Lower lobe of right lung (tissue), 2 donors: Measurements from ENCODE around the gene XYLT1. TPM values are rescaled to one million over a fixed set of nuclear protein-coding genes. Genes with fewer than 3 reads are reported as not detected.

Experiments
- ATAC-seq, 2 donors: fragments of 200-7000 bp; cut with Tn5 transposase; one replicate each; pipeline ENCODE4 v1.9.1; 2020 to 2022; ENCODE audit warnings: mild to moderate bottlenecking in 2 of 2, moderate library complexity in 2 of 2
- DNase-seq: peaks from one replicate; pipeline ENCODE4 v3.0.0-alpha.2; 2020
- H3K27ac ChIP-seq: fragments of 200-600 bp; one replicate; pipeline ENCODE4 v1.8.0; 2022
- H3K27me3 ChIP-seq: fragments of 200-600 bp; one replicate; pipeline ENCODE4 v1.8.0; 2022; ENCODE audit warnings: low read depth
- H3K36me3 ChIP-seq: fragments of 200-600 bp; one replicate; pipeline ENCODE4 v1.8.0; 2022; ENCODE audit warnings: mild to moderate bottlenecking
- H3K4me1 ChIP-seq: fragments of 200-600 bp; one replicate; pipeline ENCODE4 v1.8.0; 2022
- H3K4me3 ChIP-seq: fragments of 200-600 bp; one replicate; pipeline ENCODE4 v1.8.0; 2022; ENCODE audit warnings: mild to moderate bottlenecking
- H3K9me3 ChIP-seq: fragments of 200-600 bp; one replicate; pipeline ENCODE4 v1.8.0; 2022
- CTCF ChIP-seq: fragments of 200-600 bp; IDR thresholded peaks from one replicate; pipeline ENCODE4 v1.8.0; 2022; ENCODE audit warnings: antibody characterized with exemption, mild to moderate bottlenecking
- intact Hi-C: fragments of 100-400 bp; cut with DNase I; formaldehyde crosslinking; loops from one replicate; pipeline ENCODE4 v1.11.0; 2022
- total RNA-seq: library from RNA; stranded (reverse); fragmentation: NEBNext Ultra II Directional; extraction: Animal tissue kit (Norgen Biotek cat#: 25700); gene quantifications from one replicate; pipeline ENCODE4 v1.2.1, GENCODE V29; 2021
- donor health status: DM: no; HTN: yes; CAD: no; lungs with severe emphysema.

Gene XYLT1
- total RNA-seq, 1 donor from 2014 or later, result 9.0 TPM

- no peak for ATAC-seq
- no peak overlapping the region for H3K4me3 ChIP-seq
- no peak for DNase-seq
- no peaks in the 10 kb centered on the region for H3K36me3 ChIP-seq
- intact Hi-C loops, result no loop called here
- H3K4me1 ChIP-seq, result peaks cover 36% of the 10 kb centered on the region
- peaks cover 32% of the 10 kb centered on the region for H3K27me3 ChIP-seq
- no peaks in the 10 kb centered on the region for H3K9me3 ChIP-seq
- no peak for TF ChIP-seq CTCF
- H3K27ac ChIP-seq, result peak overlapping the region; percentile 60
Measured at GRCh38 chr16:17471719-17472461, 1.1 kb upstream of the XYLT1 start.

DNA sequence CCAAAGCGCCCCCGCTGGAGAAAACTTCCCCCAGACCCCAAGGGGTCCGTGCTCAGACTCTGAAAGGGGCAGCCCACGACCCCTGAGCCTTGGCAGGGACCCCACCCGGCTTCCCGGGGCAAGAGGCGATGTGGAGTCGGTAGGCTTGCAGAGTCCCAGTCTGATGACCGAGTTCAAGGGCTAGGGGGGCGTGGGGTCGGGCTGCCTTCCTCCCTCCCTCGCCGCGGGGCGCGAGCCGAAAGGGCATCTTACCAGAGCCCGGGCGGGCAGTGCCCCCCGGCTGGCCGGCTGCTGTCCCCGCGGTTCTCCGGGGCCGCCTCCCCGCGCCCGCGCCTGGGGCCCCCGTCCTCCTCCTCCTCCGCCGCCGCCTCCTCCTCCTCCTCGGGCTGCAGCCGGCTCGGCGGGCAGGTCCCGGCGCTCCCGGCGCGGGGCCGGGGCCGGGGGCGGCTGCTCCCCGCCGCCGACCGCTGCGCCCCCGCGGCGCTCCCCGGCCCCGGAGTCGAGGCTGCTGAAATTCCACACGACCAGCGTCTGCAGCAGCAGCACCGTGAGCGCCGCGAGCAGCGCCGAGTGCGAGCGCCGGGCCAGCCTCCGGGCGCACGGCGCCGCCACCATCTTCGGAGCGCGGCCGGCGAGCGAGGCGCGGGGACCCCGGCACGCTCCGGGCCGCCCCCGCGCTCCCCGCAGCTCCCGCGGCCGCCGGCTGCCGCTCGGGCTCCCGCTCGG lies 415 bp downstream of the XYLT1 start:
- no peak for DNase-seq
- H3K27ac ChIP-seq, result peak overlapping the region; percentile 56
- no peaks in the 10 kb centered on the region for H3K9me3 ChIP-seq
- H3K27me3 ChIP-seq, result peaks cover 25% of the 10 kb centered on the region
- peaks cover 35% of the 10 kb centered on the region for H3K4me1 ChIP-seq
- peak; percentile 21 to 34 for ATAC-seq
- H3K4me3 ChIP-seq, result peak overlapping the region; percentile 68
- H3K36me3 ChIP-seq, result no peaks in the 10 kb centered on the region
- intact Hi-C loops, result no loop called here
- TF ChIP-seq CTCF, result no peak

DNA sequence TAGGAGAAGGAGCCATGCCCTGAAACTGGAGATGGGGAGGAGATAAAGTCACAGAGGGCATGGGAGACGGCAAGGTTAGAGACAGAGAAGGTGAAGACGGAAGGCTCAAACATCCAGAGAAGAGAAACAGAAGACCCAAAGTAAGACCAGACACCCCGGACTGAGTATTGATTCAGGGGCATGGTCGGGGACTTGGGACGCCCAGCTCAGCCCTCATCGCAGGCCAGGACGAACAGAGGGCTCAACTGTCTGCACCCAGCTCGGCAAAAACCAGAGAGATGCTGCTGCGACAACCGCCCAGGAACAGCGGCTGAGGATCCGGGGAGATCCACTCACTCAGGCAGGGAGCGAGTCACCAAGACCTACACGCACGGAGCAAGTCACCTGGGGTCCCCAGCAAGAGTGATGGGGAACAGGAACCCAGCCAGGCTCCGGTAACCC lies 999 bp downstream of the XYLT1 start:
- no peak for DNase-seq
- TF ChIP-seq CTCF, result no peak
- Histone ChIP-seq H3K9me3 (no peaks in the 10 kb centered on the region), H3K27me3 (peaks cover 19% of the 10 kb centered on the region), H3K4me3 (peak overlapping the region; percentile 68), H3K27ac (peak overlapping the region; percentile 56), H3K36me3 (no peaks in the 10 kb centered on the region), H3K4me1 (peaks cover 35% of the 10 kb centered on the region)
- peak; percentile 16 to 22 for ATAC-seq
- intact Hi-C loops, result no loop called here

- H3K4me3 ChIP-seq, result peak overlapping the region; percentile 68
- no peak overlapping the region for H3K27ac ChIP-seq
- DNase-seq, result no peak
- intact Hi-C loops, result no loop called here
- peaks cover 35% of the 10 kb centered on the region for H3K4me1 ChIP-seq
- no peak for TF ChIP-seq CTCF
- H3K27me3 ChIP-seq, result peaks cover 13% of the 10 kb centered on the region
- H3K9me3 ChIP-seq, result no peaks in the 10 kb centered on the region
- ATAC-seq, result peak in 1 of 2 donors; percentile 9
- H3K36me3 ChIP-seq, result no peaks in the 10 kb centered on the region
Measured at GRCh38 chr16:17469011-17469740, 1.6 kb downstream of the XYLT1 start.

- no peak for DNase-seq
Measured at GRCh38 chr16:17468611-17469010, 2.1 kb downstream of the XYLT1 start.

More at GRCh38 chr16:17468611-17469010, 2.1 kb downstream of the XYLT1 start:
- peak overlapping the region; percentile 68 for H3K4me3 ChIP-seq
- no peak overlapping the region for H3K27ac ChIP-seq
- intact Hi-C loops, result no loop called here
- peaks cover 35% of the 10 kb centered on the region for H3K4me1 ChIP-seq
- H3K27me3 ChIP-seq, result peaks cover 9% of the 10 kb centered on the region
- H3K9me3 ChIP-seq, result no peaks in the 10 kb centered on the region
- H3K36me3 ChIP-seq, result no peaks in the 10 kb centered on the region
- no peak for ATAC-seq
- TF ChIP-seq CTCF, result no peak
